GM15510 (cell line): ENCODE data around the gene ITGA3.

ENCODE experiments used
- POLR2A ChIP-seq: IDR thresholded peaks from 3 replicates; pipeline ENCODE4 v1.6.1; 2011; ENCODE audit warnings: borderline replicate concordance; ENCODE audit not compliant: insufficient read length; ENCODE audit errors: extremely low read depth

Gene ITGA3

DNA sequence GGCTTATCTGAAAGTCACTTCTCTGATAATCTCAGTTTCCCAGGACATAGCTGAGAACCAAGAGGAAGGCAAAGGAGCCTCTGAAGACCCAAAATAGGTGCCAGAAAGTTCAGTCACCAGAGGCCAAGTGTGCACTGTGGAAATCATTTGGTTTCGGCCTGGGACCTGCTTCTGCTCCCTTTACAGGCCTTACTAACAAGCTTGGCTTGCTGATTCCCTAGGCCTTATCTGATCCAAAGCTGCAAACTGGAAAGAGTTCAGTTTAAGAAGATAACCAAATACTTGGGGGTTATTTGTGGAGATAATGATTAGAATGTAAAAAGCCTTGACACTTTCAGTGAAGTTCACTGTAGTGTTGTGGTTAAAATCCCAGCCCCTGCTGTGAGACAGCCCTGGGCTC lies 17.0 kb downstream of the ITGA3 start:
- TF ChIP-seq POLR2A: no peak

DNA sequence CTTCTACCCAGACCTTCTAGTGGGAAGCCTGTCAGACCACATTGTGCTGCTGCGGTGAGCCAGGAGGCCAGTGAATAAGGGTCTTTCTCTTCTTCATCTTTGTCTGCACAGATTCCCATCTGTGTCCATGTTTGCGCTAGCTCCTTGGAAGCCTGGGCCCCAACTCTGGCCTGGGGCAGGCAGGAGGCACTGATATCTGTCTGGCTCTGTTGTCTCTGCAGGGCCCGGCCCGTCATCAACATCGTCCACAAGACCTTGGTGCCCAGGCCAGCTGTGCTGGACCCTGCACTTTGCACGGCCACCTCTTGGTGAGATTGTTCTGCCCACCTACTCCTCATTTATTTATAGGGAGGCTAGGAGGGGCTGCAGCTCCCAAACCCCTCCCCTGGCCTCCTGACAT lies 18.3 kb downstream of the ITGA3 start:
- TF ChIP-seq POLR2A: no peak

DNA sequence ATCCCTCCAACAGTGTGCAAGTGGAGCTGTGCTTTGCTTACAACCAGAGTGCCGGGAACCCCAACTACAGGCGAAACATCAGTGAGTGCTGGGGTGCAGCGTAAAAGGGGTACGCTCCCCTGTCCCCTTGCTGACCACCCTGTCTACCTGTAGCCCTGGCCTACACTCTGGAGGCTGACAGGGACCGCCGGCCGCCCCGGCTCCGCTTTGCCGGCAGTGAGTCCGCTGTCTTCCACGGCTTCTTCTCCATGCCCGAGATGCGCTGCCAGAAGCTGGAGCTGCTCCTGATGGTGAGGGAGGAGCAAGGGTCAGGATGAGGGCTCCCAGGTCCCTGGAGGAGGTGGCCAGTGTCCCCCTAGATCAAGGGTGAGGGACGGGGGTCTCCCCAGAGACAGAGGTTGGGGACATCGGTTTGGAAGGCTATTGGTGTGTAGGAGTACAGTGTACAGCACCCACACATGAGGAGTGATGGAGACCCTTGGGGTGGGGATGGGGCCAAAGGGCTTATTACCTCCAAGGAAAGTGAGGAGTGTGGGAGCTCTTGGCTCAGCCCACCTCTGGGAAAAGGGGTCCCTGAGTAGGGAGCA lies 19.6 kb downstream of the ITGA3 start:
- no peak for TF ChIP-seq POLR2A

DNA sequence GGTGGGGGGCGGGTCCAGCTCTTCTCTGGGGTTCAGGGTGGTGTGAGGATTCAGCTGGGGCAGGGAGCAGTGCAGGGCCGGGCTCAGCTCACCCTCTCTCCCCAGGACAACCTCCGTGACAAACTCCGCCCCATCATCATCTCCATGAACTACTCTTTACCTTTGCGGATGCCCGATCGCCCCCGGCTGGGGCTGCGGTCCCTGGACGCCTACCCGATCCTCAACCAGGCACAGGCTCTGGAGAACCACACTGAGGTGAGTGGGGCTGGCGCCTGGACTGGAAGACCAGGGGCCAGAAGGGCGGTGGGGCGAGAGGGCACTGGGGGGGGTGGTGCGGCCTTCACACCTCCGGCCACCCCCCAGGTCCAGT lies 20.3 kb downstream of the ITGA3 start:
- TF ChIP-seq POLR2A: no peak

DNA sequence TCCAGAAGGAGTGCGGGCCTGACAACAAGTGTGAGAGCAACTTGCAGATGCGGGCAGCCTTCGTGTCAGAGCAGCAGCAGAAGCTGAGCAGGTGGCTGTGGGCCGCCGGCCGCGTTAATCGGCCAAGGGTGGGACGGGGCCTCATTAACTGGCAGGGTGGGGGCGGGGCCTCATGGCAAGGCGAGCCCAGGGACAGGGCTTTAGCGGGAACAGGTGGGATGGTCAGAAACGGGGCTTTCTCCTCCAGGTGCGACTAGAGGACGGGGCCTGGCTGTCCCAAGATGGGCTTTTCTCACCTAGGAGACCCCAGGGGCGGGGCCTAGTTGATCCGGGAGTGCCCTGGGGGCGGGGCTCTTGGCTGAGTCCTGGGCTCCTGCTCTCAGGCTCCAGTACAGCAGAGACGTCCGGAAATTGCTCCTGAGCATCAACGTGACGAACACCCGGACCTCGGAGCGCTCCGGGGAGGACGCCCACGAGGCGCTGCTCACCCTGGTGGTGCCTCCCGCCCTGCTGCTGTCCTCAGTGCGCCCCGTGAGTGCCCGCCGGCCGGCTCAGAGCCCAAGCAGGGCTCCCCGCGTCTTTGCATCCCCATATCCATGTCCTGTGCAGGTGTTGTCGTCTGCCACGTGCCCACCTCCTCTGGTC lies 20.8 kb downstream of the ITGA3 start:
- no peak for TF ChIP-seq POLR2A

DNA sequence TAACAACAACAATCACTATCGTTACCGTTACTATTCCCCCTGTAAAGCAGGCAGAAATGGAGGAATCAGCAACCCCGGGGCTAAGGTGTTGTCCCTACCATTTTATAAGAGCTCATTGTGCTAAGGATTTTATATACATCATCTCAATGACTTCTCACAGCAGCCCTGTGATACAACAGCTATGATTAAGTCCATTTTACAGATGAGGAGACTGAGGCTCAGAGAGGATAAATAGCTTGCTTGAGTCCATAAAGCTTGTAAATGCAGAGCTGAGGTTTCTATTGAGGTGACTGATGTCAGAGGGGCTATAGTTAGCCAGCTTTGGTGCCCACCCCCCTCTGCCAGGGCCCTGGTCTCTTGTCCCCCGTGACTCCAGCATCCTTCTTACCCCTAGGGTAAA lies 22.5 kb downstream of the ITGA3 start:
- no peak for TF ChIP-seq POLR2A

DNA sequence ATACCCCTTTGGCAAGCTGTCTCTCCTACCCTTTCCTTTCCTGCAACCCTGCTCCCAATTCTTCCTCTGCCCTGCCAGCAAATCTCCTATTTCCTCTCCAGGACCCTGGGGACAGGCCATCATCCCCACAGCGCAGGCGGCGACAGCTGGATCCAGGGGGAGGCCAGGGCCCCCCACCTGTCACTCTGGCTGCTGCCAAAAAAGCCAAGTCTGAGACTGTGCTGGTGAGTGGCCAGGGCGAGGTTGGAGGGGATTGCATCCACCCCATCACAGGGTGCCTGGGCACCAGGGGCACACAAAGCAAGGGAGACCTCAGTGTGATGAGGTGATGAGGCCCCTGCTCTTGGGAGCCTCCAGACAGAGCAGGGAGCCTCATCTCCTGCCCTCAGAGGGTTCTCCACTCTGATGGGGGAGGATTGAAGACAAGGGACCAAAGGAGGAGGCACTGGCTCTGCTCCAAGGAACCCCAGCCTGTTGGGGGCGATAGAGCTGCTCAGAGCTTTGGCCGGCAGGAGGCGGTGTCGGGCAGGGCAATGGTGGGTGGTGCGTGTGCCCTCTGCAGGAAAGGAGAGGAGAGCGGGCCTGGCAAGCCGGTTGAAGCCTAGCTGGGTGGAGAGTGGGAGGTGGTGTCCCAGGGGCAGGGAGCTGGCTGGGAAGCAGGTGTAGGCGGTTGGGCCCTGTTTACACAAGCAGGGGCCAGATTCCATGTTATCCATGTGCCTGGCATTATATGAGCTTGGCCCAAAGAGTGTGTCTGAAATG lies 23.6 kb downstream of the ITGA3 start:
- no peak for TF ChIP-seq POLR2A

DNA sequence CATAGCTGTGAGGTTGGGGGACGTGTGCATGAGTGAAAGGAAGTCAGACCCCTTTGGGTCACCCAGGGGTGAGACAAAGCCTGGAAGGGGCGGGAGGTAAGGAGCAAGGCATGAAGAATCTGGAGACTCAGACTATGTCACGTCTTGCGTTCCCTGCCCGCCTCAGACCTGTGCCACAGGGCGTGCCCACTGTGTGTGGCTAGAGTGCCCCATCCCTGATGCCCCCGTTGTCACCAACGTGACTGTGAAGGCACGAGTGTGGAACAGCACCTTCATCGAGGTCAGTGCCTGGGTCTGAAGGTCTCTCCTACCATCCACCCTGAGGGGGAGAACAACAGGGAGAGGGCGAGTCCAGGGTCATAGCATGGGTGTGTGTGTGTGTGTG lies 24.2 kb downstream of the ITGA3 start:
- no peak for TF ChIP-seq POLR2A

DNA sequence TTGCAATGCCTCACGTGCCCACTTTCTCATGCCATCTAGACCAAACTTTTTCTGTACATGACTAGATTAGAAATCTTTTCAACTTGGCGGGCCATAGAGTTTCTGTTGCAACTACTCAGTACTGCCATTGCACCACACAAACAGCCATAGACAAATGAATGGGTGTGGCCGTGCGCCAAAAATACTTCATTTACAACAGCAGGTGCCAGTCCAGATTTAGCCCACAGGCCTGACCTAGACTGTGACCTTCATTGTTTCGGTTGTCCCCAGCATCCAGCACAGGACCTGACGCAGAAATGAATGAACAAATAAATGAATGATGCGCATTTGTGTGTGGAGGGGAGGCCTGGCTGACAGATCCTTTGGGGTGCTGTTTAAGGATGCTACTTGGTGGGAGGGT lies 24.9 kb downstream of the ITGA3 start:
- TF ChIP-seq POLR2A: no peak

DNA sequence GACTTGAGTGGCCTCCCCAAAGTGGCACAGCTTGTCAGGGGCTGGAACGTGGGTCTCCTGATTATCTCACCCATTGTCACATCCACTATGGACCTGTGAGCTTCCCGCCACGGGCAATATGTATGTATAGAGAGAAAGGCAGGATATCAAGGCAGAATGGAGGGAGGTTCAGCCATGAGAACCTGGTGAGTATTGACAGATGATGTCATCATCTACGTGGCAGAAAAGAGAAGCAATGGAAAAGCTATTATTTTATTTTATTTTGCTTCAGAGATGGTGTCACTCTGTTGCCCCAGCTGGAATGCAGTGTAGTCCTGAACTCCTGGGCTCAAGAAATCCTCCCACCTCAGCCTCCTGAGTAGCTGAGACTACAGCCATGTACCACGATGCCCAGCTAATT lies 25.8 kb downstream of the ITGA3 start:
- no peak for TF ChIP-seq POLR2A

DNA sequence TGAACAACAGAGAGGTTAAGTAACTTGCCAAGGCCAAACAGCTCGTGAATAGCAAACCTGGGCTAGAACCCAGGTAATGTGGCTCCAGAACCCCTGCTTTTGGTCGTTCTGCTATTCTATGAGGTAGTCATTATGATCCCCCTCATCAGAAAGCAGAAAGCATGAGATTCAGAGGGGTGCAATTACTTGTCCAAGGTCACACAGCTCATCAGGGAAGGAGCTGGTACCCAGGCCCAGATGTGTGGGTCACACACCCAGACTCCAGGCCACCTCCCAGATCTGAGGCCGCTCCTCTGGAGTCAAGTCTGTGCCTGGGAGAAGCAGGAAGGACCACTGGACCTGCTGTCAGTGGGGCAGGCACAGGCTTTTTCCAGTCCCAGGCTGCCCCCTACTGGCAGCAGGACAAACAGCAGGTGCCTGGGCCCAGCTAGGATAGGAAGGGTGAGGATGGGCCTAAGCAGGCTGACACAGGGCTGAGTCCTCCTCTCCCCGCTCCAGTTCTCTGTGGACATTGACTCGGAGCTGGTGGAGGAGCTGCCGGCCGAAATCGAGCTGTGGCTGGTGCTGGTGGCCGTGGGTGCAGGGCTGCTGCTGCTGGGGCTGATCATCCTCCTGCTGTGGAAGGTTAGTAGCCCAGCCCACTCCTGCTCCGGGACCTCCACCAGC lies 31.5 kb downstream of the ITGA3 start:
- TF ChIP-seq POLR2A: no peak

DNA sequence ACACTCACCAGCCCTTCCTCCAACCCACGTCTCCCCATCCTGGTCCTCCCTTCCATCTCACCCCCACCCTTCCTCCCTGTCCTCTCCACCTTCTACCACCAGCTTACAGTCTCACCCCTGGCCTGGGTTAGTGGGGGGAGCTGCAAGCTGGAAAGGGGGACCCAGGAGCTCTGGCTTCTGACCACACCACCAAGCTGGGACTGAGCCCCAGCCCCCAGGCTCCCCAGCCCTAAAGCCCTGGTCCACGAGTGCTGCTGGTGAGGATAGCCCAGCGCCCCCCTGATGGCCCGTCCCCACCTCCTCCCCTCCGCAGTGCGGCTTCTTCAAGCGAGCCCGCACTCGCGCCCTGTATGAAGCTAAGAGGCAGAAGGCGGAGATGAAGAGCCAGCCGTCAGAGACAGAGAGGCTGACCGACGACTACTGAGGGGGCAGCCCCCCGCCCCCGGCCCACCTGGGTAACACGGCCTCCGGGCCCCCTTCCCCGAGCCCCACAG lies 32.0 kb downstream of the ITGA3 start:
- TF ChIP-seq POLR2A: no peak

DNA sequence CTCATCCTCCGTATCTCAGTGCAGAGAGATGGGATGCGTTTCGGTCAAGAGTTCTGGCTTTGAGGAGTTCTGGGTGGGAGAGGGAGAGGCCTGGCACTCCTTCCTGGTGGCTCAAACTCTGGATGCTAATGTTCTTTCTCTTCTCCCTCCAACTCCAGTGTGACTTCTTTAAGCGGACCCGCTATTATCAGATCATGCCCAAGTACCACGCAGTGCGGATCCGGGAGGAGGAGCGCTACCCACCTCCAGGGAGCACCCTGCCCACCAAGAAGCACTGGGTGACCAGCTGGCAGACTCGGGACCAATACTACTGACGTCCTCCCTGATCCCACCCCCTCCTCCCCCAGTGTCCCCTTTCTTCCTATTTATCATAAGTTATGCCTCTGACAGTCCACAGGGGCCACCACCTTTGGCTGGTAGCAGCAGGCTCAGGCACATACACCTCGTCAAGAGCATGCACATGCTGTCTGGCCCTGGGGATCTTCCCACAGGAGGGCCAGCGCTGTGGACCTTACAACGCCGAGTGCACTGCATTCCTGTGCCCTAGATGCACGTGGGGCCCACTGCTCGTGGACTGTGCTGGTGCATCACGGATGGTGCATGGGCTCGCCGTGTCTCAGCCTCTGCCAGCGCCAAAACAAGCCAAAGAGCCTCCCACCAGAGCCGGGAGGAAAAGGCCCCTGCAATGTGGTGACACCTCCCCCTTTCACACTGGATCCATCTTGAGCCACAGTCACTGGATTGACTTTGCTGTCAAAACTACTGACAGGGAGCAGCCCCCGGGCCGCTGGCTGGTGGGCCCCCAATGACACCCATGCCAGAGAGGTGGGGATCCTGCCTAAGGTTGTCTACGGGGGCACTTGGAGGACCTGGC lies 33.3 kb downstream of the ITGA3 start:
- no peak for TF ChIP-seq POLR2A

DNA sequence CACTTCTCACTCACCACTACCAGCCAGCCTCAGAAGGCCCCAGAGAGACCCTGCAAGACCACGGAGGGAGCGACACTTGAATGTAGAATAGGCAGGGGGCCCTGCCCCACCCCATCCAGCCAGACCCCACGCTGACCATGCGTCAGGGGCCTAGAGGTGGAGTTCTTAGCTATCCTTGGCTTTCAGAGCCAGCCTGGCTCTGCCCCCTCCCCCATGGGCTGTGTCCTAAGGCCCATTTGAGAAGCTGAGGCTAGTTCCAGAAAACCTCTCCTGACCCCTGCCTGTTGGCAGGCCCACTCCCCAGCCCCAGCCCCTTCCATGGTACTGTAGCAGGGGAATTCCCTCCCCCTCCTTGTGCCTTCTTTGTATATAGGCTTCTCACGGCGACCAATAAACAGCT lies 34.2 kb downstream of the ITGA3 start:
- no peak for TF ChIP-seq POLR2A
